Left cardiac atrium (tissue), 4 donors: ENCODE data around the gene CRY2. TPM values are rescaled to one million over a fixed set of nuclear protein-coding genes. Genes with fewer than 3 reads are reported as not detected.
"Not testable (repeated sequence)": the region's sequence is repeated elsewhere in the genome, so short reads cannot be mapped to it uniquely, and the experiment has no call there.

Experiments
- ATAC-seq, 2 donors: fragments of 200-7000 bp; cut with Tn5 transposase; one replicate each; pipeline ENCODE4 v1.9.1; 2020; ENCODE audit warnings: mild to moderate bottlenecking in 2 of 2, moderate library complexity in 2 of 2
- DNase-seq: peaks from one replicate; pipeline ENCODE4 v3.0.0-alpha.2; 2020
- intact Hi-C, 2 donors: fragments of 100-400 bp; cut with DNase I; formaldehyde crosslinking; loops; one replicate each; pipeline versions ENCODE4 v1.14.1 to v1.15.1; 2022 to 2023
- total RNA-seq, 2 donors: library from RNA; stranded (reverse); fragmentation: NEBNext Ultra II Directional; extraction: Animal tissue kit (Norgen Biotek cat#: 25700); gene quantifications; one replicate each; pipeline ENCODE4 v1.2.1, GENCODE V29; 2021
- donor health status: DM: no; HTN: yes; CAD: no.
- donor health status: DM: no; HTN: yes; CAD: no; lungs with severe emphysema.
- donor health status: DM: yes; HTN: yes; CAD: no.
- donor health status: Dilated cardiomyopathy.

CRY2 gene
- total RNA-seq, 2 donors from 2014 or later = 59.2 to 62.9 TPM

DNA sequence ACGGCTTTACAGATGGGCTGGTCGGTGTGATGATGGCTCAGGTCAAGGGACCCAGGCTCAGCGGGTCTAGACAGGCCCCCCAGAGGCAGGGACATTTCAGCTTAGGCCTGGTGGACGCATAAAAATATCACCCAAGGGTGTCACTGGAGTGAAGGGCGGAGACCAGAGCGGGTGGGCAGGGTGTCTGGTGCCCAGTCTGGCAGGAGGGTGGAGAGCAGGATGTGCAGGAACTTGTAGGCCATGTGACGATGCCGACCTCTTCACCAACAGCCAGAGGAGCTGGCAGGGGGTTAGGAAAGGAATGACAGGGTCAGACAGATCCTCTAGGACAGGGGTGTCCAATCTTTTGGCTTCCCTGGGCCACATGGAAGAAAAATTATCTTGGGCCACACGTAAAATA is 42.7 kb downstream of the CRY2 start:
- DNase-seq = no peak
- intact Hi-C loops = no loop called here
- ATAC-seq = peak in 1 of 2 donors; percentile 39

- ATAC-seq (no peak), DNase-seq (no peak)
- intact Hi-C loops = no loop called here
Measured at GRCh38 chr11:45890886-45891550, 43.7 kb downstream of the CRY2 start.

- intact Hi-C loops = no loop called here
- DNase-seq = no peak
- ATAC-seq = no peak
Measured at GRCh38 chr11:45892856-45893255, 45.6 kb downstream of the CRY2 start.

GRCh38 chr11:45894555-45895247 is 47.4 kb downstream of the CRY2 start:
- intact Hi-C loops = no loop called here
- ATAC-seq (no peak), DNase-seq (no peak)

DNA sequence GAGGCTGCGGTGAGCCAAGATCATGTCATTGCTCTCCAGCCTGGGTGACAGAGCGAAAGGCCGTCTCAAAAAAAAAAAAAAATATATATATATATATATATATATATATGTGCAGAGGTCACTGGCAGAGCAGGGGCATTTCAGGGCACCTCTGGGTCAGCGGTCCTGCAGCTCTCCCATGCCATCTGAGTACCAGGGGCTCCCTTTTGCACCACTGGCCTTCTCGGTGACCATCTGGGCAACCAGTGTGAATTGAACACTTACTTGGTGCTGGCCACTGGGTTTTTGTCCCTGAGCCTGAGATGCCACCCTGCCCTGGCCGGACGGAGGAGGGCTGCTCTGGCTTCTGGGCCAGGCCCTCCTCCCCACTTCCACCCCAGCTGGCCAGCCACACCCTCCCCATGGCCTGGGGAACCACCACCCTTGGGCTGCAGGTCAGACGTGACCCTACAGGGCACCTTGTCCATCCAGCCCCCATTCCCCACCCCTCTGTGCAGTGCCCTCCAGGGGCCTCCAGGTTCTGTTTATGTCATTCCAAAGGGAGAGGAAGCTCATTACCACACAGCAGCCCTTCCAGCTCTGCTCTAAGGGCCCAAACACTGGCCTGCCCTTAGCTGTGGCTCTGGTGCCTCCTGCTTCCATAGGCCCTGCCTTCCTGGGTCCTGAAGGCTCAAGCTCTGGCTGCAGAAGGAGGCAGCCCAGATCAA is 48.4 kb downstream of the CRY2 start:
- ATAC-seq (no peak), DNase-seq (no peak)
- intact Hi-C loops = no loop called here

GRCh38 chr11:45896422-45896984 is 49.2 kb downstream of the CRY2 start:
- ATAC-seq (no peak), DNase-seq (no peak)
- intact Hi-C loops = no loop called here

- ATAC-seq (no peak), DNase-seq (no peak)
- intact Hi-C loops = no loop called here
Measured at GRCh38 chr11:45897556-45897955, 50.3 kb downstream of the CRY2 start.

DNA sequence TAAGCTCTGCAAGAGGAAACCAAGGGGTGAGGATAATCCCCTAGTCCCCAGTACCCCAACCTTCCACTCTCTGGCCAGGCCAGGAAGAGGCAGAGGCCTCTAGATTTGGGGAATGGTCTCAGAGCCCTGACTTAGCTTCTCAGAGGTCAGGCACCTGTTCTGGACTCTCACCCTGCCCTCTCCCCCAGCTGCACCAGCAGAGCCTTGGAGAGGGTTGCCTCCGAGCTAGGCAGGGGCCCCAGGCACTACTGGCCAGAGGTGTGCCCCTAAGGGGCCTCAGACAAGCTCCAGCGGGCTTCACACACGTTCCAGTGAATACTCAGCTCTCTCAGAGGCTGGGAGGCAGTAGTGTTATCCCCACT is 51.8 kb downstream of the CRY2 start:
- DNase-seq (no peak), ATAC-seq (no peak)
- intact Hi-C loops = no loop called here

DNA sequence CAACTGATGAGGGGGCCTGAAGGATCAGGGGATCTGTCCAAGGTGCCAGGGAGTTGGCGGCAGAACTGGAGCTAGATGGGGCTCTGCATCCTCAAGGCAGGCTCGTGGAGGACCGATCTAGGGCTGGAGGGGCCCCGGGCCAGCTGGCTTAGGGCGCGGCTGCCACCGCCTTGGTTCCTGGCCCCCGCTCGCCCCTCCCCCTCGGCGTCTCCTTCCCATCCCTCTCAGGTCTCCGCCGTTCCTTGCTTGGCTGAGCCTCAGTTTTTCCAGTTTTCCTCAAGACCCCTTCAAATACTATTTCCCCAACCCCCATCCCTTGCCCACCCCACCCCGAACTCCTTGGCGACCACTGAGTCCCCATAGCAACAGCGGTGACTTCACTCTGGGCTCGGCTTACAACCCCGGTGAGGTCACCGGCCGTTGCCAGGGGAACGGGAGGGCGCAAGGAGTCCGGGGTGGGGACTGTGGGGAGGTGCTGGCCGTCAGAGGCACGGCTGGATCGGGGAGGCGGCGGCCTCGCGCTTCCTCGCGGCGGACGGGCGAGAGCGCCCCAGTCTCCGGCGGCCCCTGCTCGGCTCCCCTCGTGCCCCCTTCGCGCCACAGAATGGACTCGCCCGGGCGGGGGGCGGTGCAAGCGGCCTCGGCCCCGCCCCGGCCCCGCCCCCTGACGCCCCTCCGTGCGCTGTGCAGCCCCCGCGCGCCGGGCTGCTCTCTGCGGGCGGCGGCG is 52.3 kb downstream of the CRY2 start:
- ATAC-seq = peak; percentile 84 to 91
- intact Hi-C loops = no loop called here
- peak; percentile 92 for DNase-seq

DNA sequence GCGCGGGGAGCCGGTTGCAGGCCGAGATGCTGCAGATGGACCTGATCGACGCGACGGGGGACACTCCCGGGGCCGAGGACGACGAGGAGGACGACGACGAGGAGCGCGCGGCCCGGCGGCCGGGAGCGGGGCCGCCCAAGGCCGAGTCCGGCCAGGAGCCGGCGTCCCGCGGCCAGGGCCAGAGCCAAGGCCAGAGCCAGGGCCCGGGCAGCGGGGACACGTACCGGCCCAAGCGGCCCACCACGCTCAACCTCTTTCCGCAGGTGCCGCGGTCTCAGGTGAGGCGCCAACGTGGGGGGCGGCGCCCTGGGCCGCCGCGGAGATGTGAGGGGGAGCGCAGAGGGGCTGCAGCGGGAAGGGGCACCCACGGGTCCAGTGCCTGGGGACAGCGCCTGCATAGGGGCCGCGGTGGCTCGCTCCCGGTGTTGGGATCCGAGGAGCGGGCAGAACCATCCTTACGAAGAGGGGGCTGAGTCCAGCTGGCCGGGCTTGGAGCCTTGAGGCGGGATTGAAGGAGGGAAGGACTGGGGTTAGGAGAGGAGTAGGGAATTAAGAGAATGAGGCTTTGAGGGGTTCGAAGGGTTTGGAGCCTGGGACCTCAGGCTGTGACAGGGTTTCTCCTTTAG is 53.0 kb downstream of the CRY2 start:
- ATAC-seq = peak; percentile 15 to 27
- DNase-seq, intact Hi-C loops: not testable (repeated sequence)

- intact Hi-C loops = no loop called here
- no peak for DNase-seq
- peak; percentile 2 to 14 for ATAC-seq
Measured at GRCh38 chr11:45900916-45901617, 53.8 kb downstream of the CRY2 start.

- intact Hi-C loops = no loop called here
- ATAC-seq (no peak), DNase-seq (no peak)
Measured at GRCh38 chr11:45901626-45902025, 54.4 kb downstream of the CRY2 start.

DNA sequence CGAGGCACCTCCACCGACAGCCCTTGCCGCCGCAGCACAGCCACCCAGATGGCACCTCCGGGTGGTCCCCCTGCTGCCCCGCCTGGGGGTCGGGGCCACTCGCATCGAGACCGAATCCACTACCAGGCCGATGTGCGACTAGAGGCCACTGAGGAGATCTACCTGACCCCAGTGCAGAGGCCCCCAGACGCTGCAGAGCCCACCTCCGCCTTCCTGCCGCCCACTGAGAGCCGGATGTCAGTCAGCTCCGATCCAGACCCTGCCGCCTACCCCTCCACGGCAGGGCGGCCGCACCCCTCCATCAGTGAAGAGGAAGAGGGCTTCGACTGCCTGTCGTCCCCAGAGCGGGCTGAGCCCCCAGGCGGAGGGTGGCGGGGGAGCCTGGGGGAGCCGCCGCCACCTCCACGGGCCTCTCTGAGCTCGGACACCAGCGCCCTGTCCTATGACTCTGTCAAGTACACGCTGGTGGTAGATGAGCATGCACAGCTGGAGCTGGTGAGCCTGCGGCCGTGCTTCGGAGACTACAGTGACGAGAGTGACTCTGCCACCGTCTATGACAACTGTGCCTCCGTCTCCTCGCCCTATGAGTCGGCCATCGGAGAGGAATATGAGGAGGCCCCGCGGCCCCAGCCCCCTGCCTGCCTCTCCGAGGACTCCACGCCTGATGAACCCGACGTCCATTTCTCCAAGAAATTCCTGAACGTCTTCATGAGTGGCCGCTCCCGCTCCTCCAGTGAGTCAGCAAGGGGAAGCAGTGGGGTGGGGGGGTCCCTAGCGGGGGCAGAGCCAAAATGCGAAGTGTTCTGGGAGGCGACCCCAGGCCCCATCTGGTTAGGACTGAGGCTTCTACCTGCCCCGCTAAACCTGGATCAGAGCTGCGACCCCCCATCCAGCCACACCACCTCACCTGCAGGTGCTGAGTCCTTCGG is 55.4 kb downstream of the CRY2 start:
- intact Hi-C loops = no loop called here
- DNase-seq = no peak
- ATAC-seq = no peak

DNA sequence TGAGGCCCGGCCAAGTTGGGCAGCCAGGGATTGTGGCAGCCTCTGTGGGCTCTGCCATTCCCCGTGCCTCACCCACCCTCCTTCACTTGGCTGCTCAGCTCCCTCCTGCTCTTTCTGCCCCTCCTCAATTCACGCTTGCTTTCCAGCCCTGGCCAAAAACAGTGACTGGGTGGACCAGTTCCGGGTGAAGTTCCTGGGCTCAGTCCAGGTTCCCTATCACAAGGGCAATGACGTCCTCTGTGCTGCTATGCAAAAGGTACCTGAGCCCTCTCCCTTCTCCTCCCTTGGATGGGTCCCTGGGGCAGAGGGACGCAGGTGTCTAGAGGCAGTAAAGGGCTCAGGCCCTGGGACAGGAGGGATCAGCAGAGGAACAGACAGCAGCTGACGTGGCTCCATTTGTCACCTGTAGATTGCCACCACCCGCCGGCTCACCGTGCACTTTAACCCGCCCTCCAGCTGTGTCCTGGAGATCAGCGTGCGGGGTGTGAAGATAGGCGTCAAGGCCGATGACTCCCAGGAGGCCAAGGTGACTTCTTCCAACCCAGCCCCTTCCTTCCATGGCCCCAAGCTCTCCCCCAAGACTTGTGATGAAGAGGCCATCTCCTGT is 57.1 kb downstream of the CRY2 start:
- ATAC-seq (no peak), DNase-seq (no peak)
- intact Hi-C loops = no loop called here

- intact Hi-C loops = no loop called here
- no peak for DNase-seq
- no peak for ATAC-seq
Measured at GRCh38 chr11:45905095-45905494, 57.8 kb downstream of the CRY2 start.

DNA sequence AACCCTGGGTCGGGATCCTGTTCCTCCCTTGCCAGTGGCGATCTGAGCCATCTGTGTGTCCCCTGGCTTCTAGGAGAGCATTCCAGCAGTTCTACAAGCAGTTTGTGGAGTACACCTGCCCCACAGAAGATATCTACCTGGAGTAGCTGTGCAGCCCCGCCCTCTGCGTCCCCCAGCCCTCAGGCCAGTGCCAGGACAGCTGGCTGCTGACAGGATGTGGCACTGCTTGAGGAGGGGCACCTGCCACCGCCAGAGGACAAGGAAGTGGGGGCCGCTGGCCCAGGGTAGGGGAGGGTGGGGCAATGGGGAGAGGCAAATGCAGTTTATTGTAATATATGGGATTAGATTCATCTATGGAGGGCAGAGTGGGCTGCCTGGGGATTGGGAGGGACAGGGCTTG is 58.3 kb downstream of the CRY2 start:
- ATAC-seq, DNase-seq, intact Hi-C loops: not testable (repeated sequence)

- intact Hi-C loops = no loop called here
- ATAC-seq (no peak), DNase-seq (no peak)
Measured at GRCh38 chr11:45906096-45906682, 58.9 kb downstream of the CRY2 start.
